ENCODE measurements around the gene AHI1. TPM values are rescaled to one million over a fixed set of nuclear protein-coding genes. Genes with fewer than 3 reads are reported as not detected.

The AHI1 gene
- total and polyA plus RNA-seq, 8 donors: 10.6 to 24.8 (median 16.5) TPM

GRCh38 chr6:135514706-135515105 lies 17.2 kb upstream of the AHI1 start:
- Histone ChIP-seq H3K27ac (no peak overlapping the region), H3K4me1 (no peaks in the 10 kb centered on the region), H3K9me3 (no peaks in the 10 kb centered on the region), H3K4me3 (no peak overlapping the region), H3K36me3 (no peaks in the 10 kb centered on the region), H3K27me3 (no peaks in the 10 kb centered on the region)
- DNase-seq (no peak), FAIRE-seq (no peak), ATAC-seq (no peak)
- no peak for TF ChIP-seq CTCF (IDR thresholded peaks at IDR 0.05)
- intact Hi-C loops (cut with DNase I): no loop called here
- 68% methylated on average over 3 of the region's 3 CpGs for WGBS, 2 donors

- peak; percentile 77 for FAIRE-seq
- Histone ChIP-seq H3K4me3 (no peak overlapping the region), H3K4me1 (peaks cover 8 to 21% (median 20%) of the 10 kb centered on the region in 3 donors), H3K27ac (peak overlapping the region in 2 of 4 donors; percentile 62 to 70), H3K36me3 (no peaks in the 10 kb centered on the region), H3K27me3 (no peaks in the 10 kb centered on the region), H3K9me3 (no peaks in the 10 kb centered on the region)
- 34 to 39% methylated on average over 4 of the region's 4 CpGs for WGBS, 2 donors
- no peak for DNase-seq
- peak; percentile 86 to 94 (median 93) for ATAC-seq
- peak in 3 of 4 donors; percentile 16 to 39 (median 25) for TF ChIP-seq CTCF (IDR thresholded peaks at IDR 0.05)
- intact Hi-C loops (cut with DNase I): no loop called here
These were observed 8.9 kb upstream of the AHI1 start for GRCh38 chr6:135506270-135506997.

- ATAC-seq (peak; percentile 82 to 92 (median 86)), DNase-seq (no peak), FAIRE-seq (no peak)
- WGBS, 2 donors: 5 to 16% methylated on average over 1 of the region's 1 CpG
- no peak for TF ChIP-seq CTCF (IDR thresholded peaks at IDR 0.05)
- no peaks in the 10 kb centered on the region for H3K27me3 ChIP-seq
- no peak overlapping the region for H3K4me3 ChIP-seq
- intact Hi-C loops (cut with DNase I): no loop called here
- no peaks in the 10 kb centered on the region for H3K9me3 ChIP-seq
- H3K4me1 ChIP-seq: peaks cover 8 to 21% (median 20%) of the 10 kb centered on the region in 3 donors
- no peaks in the 10 kb centered on the region for H3K36me3 ChIP-seq
- peak overlapping the region in 3 of 4 donors; percentile 34 to 70 (median 62) for H3K27ac ChIP-seq
These were observed 8.1 kb upstream of the AHI1 start for GRCh38 chr6:135505648-135506047.

- no peak for FAIRE-seq
- TF ChIP-seq CTCF (IDR thresholded peaks at IDR 0.05): no peak
- 44 to 50% methylated on average over 3 of the region's 3 CpGs for WGBS, 2 donors
- DNase-seq: no peak
- Histone ChIP-seq H3K4me1 (peaks cover 8 to 21% (median 20%) of the 10 kb centered on the region in 3 donors), H3K27ac (peak overlapping the region in 3 of 4 donors; percentile 34 to 70 (median 62)), H3K36me3 (no peaks in the 10 kb centered on the region), H3K9me3 (no peaks in the 10 kb centered on the region), H3K4me3 (no peak overlapping the region), H3K27me3 (no peaks in the 10 kb centered on the region)
- intact Hi-C loops (cut with DNase I): no loop called here
- peak; percentile 41 to 62 (median 54) for ATAC-seq
These were observed 7.7 kb upstream of the AHI1 start for GRCh38 chr6:135505222-135505621.

- no peak for TF ChIP-seq CTCF (IDR thresholded peaks at IDR 0.05)
- H3K36me3 ChIP-seq: no peaks in the 10 kb centered on the region
- FAIRE-seq (no peak), DNase-seq (no peak), ATAC-seq (no peak)
- intact Hi-C loops (cut with DNase I): no loop called here
- peaks cover 8 to 21% (median 20%) of the 10 kb centered on the region in 3 donors for H3K4me1 ChIP-seq
- 78 to 79% methylated on average over 3 of the region's 3 CpGs for WGBS, 2 donors
- no peaks in the 10 kb centered on the region for H3K9me3 ChIP-seq
- H3K4me3 ChIP-seq: no peak overlapping the region
- H3K27ac ChIP-seq: peak overlapping the region in 1 of 4 donors; percentile 70
- no peaks in the 10 kb centered on the region for H3K27me3 ChIP-seq
These were observed 7.2 kb upstream of the AHI1 start for GRCh38 chr6:135504734-135505133.
